ENCODE measurements around the gene KCNK16. TPM values are rescaled to one million over a fixed set of nuclear protein-coding genes. Genes with fewer than 3 reads are reported as not detected.
"Not testable (repeated sequence)": the region's sequence is repeated elsewhere in the genome, so short reads cannot be mapped to it uniquely, and the experiment has no call there.

Gene KCNK16
- total RNA-seq, 1 donor from 2014 or later: not detected

- DNase-seq (ENCODE audit: low spot score) (no peak), ATAC-seq (no peak)
- intact Hi-C loops (cut with DNase I): no loop called here
Observed at GRCh38 chr6:39289490-39289889, 33.0 kb downstream of the KCNK16 start.

- intact Hi-C loops (cut with DNase I): no loop called here
- DNase-seq (ENCODE audit: low spot score) (no peak), ATAC-seq (no peak)
Observed at GRCh38 chr6:39287601-39288000, 34.9 kb downstream of the KCNK16 start.

DNA sequence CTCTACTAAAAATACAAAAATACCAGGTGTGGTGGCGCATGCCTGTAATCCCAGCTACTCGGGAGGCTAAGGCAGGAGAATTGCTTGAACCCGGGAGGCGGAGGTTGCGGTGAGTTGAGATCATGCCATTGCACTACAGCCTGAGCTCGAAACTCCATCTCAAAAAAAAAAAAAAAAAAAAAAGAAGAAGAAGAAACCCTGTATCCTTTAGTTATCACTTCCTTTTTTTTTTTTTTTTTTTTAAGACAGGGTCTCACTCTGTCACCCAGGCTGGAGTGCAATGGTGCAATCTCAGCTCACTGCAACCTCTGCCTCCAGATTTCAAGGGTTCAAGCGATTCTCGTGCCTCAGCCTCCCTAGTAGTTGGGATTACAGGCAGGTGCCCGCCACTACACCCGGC is 35.9 kb downstream of the KCNK16 start:
- DNase-seq (ENCODE audit: low spot score); ATAC-seq; intact Hi-C loops (cut with DNase I): not testable (repeated sequence)

GRCh38 chr6:39282774-39283173 is 39.7 kb downstream of the KCNK16 start:
- ATAC-seq (no peak), DNase-seq (ENCODE audit: low spot score) (no peak)
- intact Hi-C loops (cut with DNase I): no loop called here

GRCh38 chr6:39281312-39281980 is 41.1 kb downstream of the KCNK16 start:
- no peak for DNase-seq (ENCODE audit: low spot score)
- intact Hi-C loops (cut with DNase I): no loop called here
- no peak for ATAC-seq

DNA sequence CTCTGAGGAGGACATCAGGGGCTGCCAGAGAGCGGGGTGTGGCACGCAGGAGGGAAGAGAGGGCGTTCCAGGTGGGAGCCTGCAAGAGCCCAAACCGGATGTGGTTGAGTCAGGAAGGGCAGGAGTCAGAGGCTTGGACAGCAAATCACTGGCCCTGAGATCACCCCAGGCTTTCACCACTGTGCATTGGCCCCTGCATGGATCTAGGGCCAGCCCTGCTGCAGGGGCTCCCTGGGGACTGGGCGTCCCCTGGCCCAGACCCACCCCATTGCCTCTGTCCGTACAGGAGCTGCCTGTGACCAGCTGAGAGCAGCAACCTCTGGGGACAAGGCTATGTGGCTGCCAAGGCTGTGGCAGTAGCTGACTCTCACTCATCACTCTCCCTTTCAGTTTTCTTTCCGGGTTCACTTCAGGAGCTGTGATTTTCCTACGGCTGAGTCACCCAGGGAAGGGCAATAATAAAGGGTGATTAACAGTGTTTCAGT is 42.2 kb downstream of the KCNK16 start:
- DNase-seq (ENCODE audit: low spot score) (no peak), ATAC-seq (peak; percentile 50)
- intact Hi-C loops (cut with DNase I): no loop called here

DNA sequence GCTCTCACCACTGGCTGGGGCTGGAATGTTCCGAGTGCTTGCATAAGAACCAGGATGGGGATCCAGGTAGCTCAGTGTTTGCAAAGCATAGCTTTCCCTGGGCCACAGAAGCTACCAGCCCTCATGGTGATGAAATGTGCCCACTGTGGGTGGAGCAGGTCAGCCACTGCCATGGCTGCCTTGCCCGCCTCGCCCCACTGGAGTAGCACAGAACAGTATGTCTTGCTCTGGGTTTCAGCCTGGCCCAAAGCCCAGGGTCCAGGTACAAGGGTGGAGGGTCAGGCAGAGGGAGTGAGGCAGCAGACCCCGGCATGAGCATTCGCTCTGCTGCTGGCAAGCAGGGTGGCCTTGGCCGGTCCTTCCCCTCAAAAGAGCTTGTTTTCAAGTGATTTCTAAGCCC is 43.0 kb downstream of the KCNK16 start:
- ATAC-seq (peak; percentile 32), DNase-seq (ENCODE audit: low spot score) (no peak)
- intact Hi-C loops (cut with DNase I): no loop called here

- DNase-seq (ENCODE audit: low spot score) (no peak), ATAC-seq (no peak)
- intact Hi-C loops (cut with DNase I): no loop called here
Observed at GRCh38 chr6:39276379-39276995, 46.0 kb downstream of the KCNK16 start.

DNA sequence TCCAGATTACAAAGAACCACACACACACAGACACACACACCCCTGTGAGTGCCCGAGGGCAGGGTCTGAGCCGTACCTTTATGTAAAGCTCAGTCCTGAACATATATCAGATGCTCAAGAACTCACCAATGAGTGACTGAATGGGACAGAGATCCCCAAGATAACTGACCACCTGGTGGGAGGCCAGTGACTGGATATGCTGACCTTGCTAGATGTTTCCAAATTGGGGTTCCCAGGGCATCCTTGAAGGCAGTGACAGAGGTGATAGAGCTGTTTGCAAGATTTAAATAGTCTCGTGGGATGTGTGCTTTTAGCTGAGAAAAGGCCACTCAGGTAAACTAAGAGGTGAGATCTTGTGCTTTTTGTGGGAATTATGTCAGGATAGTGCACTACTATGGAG is 47.6 kb downstream of the KCNK16 start:
- ATAC-seq (no peak), DNase-seq (ENCODE audit: low spot score) (no peak)
- intact Hi-C loops (cut with DNase I): no loop called here

DNA sequence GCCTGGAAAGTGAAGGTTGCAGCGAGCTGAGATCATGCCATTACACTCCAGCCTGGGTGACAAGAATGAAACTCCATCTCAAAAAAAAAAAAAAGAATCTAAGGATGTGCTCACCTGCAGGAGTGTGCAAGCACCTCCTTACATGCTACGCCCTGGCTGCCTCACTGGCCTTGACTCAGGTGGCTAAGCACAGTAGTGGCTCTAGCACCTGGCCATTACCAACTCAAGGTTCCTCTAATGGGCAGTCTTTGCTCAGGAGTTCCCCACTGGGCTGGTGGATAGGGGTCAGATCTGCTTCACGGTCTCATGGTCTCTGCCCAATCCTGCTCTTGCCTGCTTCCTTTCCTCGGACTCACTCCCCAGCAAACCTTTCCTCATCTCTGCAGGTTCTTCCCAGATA is 48.0 kb downstream of the KCNK16 start:
- DNase-seq (ENCODE audit: low spot score) (no peak), ATAC-seq (no peak)
- intact Hi-C loops (cut with DNase I): no loop called here

DNA sequence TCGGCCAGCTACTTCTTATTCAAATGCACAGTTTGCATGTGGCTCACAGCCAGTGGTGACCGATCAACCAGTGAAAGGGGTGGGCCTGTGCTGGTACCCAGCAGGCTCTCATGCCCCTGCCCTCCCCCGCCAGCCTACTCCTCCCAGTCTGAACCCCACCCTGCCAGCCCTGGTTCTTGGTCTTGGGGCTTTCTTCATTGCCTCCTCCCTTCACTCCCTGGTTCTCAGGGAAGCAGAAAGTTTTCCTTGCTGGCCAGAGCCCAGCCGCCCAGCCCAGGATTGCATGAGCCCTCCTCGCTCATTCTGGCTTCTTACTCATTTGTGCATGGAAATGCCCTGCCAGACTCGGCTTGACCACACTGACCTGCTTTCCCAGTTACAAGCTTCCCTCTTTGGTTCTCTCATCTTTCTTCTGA is 49.1 kb downstream of the KCNK16 start:
- intact Hi-C loops (cut with DNase I): no loop called here
- DNase-seq (ENCODE audit: low spot score) (no peak), ATAC-seq (no peak)

DNA sequence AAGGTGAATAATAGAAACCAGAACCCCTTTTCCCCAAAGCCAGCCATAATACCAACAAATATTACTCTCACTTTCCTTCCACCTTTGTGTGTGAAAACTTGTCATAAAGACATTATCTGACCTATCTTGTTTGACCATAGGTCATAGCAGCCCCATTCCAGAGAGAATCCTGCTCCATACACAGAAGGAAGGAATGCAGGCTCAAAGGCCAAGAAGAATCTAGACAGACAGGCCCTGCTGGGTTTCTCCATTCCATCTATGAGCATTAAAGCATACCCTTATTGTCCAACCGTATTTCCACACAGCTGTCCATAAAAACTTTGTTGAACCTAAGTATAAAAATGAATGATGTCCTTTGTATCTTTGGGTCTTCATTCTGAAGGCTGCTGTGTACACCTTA is 52.5 kb downstream of the KCNK16 start:
- ATAC-seq: no peak
- intact Hi-C loops (cut with DNase I): no loop called here
- DNase-seq (ENCODE audit: low spot score): no peak

DNA sequence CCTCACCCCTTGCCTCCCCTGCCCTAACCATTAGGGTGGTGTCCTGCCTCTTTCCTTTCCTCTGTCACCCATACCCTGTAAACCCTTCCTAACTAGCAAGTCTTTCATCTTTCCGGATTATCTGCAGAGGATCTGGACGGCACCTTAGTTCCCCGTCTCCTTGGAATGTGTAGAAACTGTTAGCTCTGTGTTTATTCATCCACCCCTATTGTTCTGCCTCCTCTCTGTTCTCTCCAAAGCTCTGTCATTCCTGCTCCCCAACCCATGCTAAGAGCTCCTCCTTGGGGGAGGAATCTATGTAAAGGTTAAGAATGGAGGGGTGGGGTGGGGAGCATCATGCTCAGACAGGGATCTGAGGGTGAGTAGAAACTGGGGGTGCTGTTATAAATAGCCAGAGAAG is 53.8 kb downstream of the KCNK16 start:
- ATAC-seq (no peak), DNase-seq (ENCODE audit: low spot score) (no peak)
- intact Hi-C loops (cut with DNase I): no loop called here

GRCh38 chr6:39268171-39268570 is 54.3 kb downstream of the KCNK16 start:
- intact Hi-C loops (cut with DNase I): no loop called here
- ATAC-seq: no peak
- DNase-seq (ENCODE audit: low spot score): no peak

GRCh38 chr6:39266782-39267355 is 55.6 kb downstream of the KCNK16 start:
- DNase-seq (ENCODE audit: low spot score): no peak
- intact Hi-C loops (cut with DNase I): no loop called here
- ATAC-seq: no peak

- no peak for DNase-seq (ENCODE audit: low spot score)
- ATAC-seq: no peak
- intact Hi-C loops (cut with DNase I): no loop called here
Observed at GRCh38 chr6:39266375-39266774, 56.1 kb downstream of the KCNK16 start.

Other genes with a start within 250 kb of the KCNK16 start
- 15.3 TPM for gene SAYSD1, start 207.5 kb downstream of the KCNK16 start, total RNA-seq
- gene KCNK5, start 93.2 kb downstream of the KCNK16 start, total RNA-seq: 15.6 TPM
- 2.6 TPM for gene KCNK17, start 8.3 kb downstream of the KCNK16 start, total RNA-seq

Measured in sciatic nerve (tissue), 2 donors.